ENCODE data around the gene PLCH2. TPM values are rescaled to one million over a fixed set of nuclear protein-coding genes. Genes with fewer than 3 reads are reported as not detected.

The PLCH2 gene
- under 1 TPM in 5 of 6 experiments, not detected in 1; 0.09 to 0.34 (median 0.18) TPM for total RNA-seq (2021; fragmentation: NEBNext Ultra II Directional; extraction: Animal tissue kit (Norgen Biotek cat#: 25700))
- long read RNA-seq, result 0 reads

GRCh38 chr1:2476061-2476999, at the start of gene PLCH2:
PLCH2 (plus strand) TSS chr1:2476289; CDS start chr1:2476589, 300 bp downstream.
- Mint-ChIP-seq H3K36me3 (ENCODE audit: low read depth) (no peaks in the 10 kb centered on the region), H3K9me3 (no peaks in the 10 kb centered on the region), H3K4me3 (no peak within 1 kb of the TSS), H3K4me1 (ENCODE audit: low read depth) (no peaks in the 10 kb centered on the region), H3K27me3 (ENCODE audit: insufficient read depth) (peaks cover 15% of the 10 kb centered on the region), H3K27ac (no peak within 1 kb of the TSS)
- TF ChIP-seq CTCF (IDR thresholded peaks at IDR 0.05), result no peak
- no peak for DNase-seq

GRCh38 chr1:2426540-2426939, 49.5 kb upstream of the PLCH2 start:
- Mint-ChIP-seq H3K9me3 (peaks cover 10% of the 10 kb centered on the region; the same call in 1 of the 2 replicates), H3K36me3 (ENCODE audit: low read depth) (no peaks in the 10 kb centered on the region), H3K4me3 (no peak overlapping the region), H3K27me3 (ENCODE audit: insufficient read depth) (peaks cover 17% of the 10 kb centered on the region), H3K4me1 (ENCODE audit: low read depth) (no peaks in the 10 kb centered on the region), H3K27ac (no peak overlapping the region)
- no peak for TF ChIP-seq CTCF (IDR thresholded peaks at IDR 0.05)
- no peak for DNase-seq

- no peak overlapping the region for H3K27ac Mint-ChIP-seq
- no peak overlapping the region for H3K4me3 Mint-ChIP-seq
- TF ChIP-seq CTCF (IDR thresholded peaks at IDR 0.05), result no peak
- H3K9me3 Mint-ChIP-seq, result peaks cover 10% of the 10 kb centered on the region; the same call in 1 of the 2 replicates
- DNase-seq, result no peak
- no peaks in the 10 kb centered on the region for H3K36me3 Mint-ChIP-seq (ENCODE audit: low read depth)
- H3K4me1 Mint-ChIP-seq (ENCODE audit: low read depth), result no peaks in the 10 kb centered on the region
- peaks cover 19% of the 10 kb centered on the region for H3K27me3 Mint-ChIP-seq (ENCODE audit: insufficient read depth)
These were observed 49.0 kb upstream of the PLCH2 start for GRCh38 chr1:2427051-2427450.

GRCh38 chr1:2427976-2428375, 48.1 kb upstream of the PLCH2 start:
- Mint-ChIP-seq H3K27ac (no peak overlapping the region), H3K4me3 (no peak overlapping the region)
- TF ChIP-seq CTCF (IDR thresholded peaks at IDR 0.05), result no peak

GRCh38 chr1:2428490-2428889, 47.6 kb upstream of the PLCH2 start:
- Mint-ChIP-seq H3K27ac (no peak overlapping the region), H3K27me3 (ENCODE audit: insufficient read depth) (peaks cover 23% of the 10 kb centered on the region), H3K36me3 (ENCODE audit: low read depth) (no peaks in the 10 kb centered on the region), H3K4me3 (no peak overlapping the region), H3K9me3 (peaks cover 2% of the 10 kb centered on the region; the same call in 1 of the 2 replicates), H3K4me1 (ENCODE audit: low read depth) (no peaks in the 10 kb centered on the region)
- DNase-seq, result no peak
- TF ChIP-seq CTCF (IDR thresholded peaks at IDR 0.05), result no peak

More at GRCh38 chr1:2427976-2428375, 48.1 kb upstream of the PLCH2 start:
- Mint-ChIP-seq H3K4me1 (ENCODE audit: low read depth) (no peaks in the 10 kb centered on the region), H3K36me3 (ENCODE audit: low read depth) (no peaks in the 10 kb centered on the region), H3K27me3 (ENCODE audit: insufficient read depth) (peaks cover 22% of the 10 kb centered on the region), H3K9me3 (peaks cover 7% of the 10 kb centered on the region; the same call in 1 of the 2 replicates)
- DNase-seq, result no peak

Measured in HFFc6 (cell line).